ENCODE data around the gene ATP5PD. TPM values are rescaled to one million over a fixed set of nuclear protein-coding genes. Genes with fewer than 3 reads are reported as not detected.

The ATP5PD gene
- total RNA-seq, 1 donor from 2014 or later = 809 TPM

DNA sequence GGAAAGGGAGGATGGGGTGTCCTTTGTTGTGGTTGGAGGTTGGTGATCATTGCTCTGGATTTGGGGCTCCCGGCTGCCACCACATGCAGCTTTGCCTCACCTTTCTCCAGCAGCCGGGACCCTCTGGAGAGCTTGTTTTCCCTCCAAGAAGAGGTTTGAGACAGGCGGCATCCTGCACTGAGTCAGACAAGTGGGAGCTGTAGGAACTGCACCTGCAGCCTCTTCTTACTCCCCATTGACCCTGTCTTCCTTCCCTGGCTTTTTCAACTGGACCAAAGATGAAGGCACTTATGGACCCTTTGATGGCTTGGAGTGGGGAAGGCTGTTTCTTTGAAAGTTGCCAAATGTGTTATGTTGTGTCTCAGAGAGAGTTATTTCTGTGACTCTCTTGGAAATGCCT lies 16.9 kb upstream of the ATP5PD start:
- Histone ChIP-seq H3K27ac (replicated peaks) (no peak overlapping the region), H3K27me3 (ENCODE audit: low read depth) (no peaks in the 10 kb centered on the region), H3K9me3 (replicated peaks) (no peaks in the 10 kb centered on the region), H3K4me1 (peaks cover 14% of the 10 kb centered on the region), H3K4me3 (no peak overlapping the region), H3K36me3 (peaks cover 45% of the 10 kb centered on the region)
- DNase-seq = no peak
- TF ChIP-seq, protein P1, sequence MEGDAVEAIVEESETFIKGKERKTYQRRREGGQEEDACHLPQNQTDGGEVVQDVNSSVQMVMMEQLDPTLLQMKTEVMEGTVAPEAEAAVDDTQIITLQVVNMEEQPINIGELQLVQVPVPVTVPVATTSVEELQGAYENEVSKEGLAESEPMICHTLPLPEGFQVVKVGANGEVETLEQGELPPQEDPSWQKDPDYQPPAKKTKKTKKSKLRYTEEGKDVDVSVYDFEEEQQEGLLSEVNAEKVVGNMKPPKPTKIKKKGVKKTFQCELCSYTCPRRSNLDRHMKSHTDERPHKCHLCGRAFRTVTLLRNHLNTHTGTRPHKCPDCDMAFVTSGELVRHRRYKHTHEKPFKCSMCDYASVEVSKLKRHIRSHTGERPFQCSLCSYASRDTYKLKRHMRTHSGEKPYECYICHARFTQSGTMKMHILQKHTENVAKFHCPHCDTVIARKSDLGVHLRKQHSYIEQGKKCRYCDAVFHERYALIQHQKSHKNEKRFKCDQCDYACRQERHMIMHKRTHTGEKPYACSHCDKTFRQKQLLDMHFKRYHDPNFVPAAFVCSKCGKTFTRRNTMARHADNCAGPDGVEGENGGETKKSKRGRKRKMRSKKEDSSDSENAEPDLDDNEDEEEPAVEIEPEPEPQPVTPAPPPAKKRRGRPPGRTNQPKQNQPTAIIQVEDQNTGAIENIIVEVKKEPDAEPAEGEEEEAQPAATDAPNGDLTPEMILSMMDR (IDR thresholded peaks at IDR 0.05; ENCODE audit: borderline replicate concordance) = no peak
- intact Hi-C loops (cut with micrococcal nuclease) = no loop called here

DNA sequence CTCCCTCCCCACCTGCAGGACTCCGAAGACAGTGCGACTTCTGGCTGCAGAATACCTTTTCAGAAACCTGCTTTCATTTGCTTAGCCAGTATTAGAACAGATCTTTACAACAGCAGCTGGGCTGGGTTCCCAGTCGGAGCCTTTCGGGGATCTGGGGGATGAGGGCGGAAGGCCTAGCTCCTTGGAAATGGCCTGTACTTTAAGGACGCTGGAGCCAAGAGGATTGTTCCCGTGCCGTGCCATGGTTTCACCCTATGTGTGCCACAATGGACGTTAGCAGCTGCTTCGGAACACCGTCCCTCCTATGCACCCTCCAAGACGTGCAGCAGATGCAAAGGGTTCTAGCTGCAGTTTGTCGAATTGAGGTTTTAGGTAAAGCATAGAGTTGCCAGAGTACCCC lies 16.4 kb upstream of the ATP5PD start:
- H3K36me3 ChIP-seq = peaks cover 45% of the 10 kb centered on the region
- no peaks in the 10 kb centered on the region for H3K27me3 ChIP-seq (ENCODE audit: low read depth)
- peaks cover 14% of the 10 kb centered on the region for H3K4me1 ChIP-seq
- no peak for DNase-seq
- no peak overlapping the region for H3K27ac ChIP-seq (replicated peaks)
- H3K4me3 ChIP-seq = no peak overlapping the region
- intact Hi-C loops (cut with micrococcal nuclease) = no loop called here
- no peaks in the 10 kb centered on the region for H3K9me3 ChIP-seq (replicated peaks)
- TF ChIP-seq, protein P1 (IDR thresholded peaks at IDR 0.05; ENCODE audit: borderline replicate concordance) = no peak

DNA sequence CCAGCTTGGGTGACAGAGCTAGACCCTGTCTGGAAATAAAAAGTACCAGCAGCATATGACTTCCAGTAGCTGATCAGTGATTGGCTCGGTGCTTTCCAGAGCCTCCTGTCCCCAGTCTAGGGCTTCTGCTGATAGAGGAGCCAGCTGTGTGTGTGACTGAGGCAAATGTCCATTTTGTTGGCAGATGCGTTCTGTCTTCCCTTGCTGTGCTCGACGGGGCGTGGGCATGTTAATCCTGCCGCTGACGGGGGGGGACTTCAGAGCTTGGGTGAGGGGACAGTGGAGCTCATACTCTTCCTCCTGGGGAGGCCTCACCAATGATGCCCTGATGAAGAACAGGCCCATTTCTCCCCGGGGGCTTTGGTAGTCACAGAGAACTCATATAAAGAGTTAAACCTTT lies 14.8 kb upstream of the ATP5PD start:
- DNase-seq = no peak
- no peaks in the 10 kb centered on the region for H3K9me3 ChIP-seq (replicated peaks)
- TF ChIP-seq, protein P1 (IDR thresholded peaks at IDR 0.05; ENCODE audit: borderline replicate concordance) = no peak
- H3K27ac ChIP-seq (replicated peaks) = no peak overlapping the region
- no peaks in the 10 kb centered on the region for H3K27me3 ChIP-seq (ENCODE audit: low read depth)
- intact Hi-C loops (cut with micrococcal nuclease) = no loop called here
- peaks cover 14% of the 10 kb centered on the region for H3K4me1 ChIP-seq
- H3K4me3 ChIP-seq = no peak overlapping the region
- peaks cover 46% of the 10 kb centered on the region for H3K36me3 ChIP-seq

DNA sequence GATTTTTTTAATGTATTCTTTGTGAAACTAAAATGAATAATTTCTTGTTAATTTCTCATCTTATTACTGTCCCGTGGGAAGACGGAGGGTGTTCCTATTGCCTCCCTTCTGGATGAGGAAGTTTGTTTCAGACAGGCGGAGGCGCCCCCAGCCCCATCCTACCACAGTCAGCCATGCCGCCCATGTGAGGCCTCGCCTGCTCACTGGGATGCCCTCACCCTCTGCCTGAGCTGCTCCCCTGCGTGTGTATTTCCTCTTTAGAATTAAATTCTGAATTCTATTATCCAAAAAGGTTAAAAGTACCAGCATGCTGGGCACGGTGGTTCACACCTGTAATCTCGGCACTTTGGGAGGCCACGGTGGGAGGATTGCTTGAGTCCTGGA lies 14.3 kb upstream of the ATP5PD start:
- Histone ChIP-seq H3K4me3 (no peak overlapping the region), H3K27ac (replicated peaks) (peak overlapping the region; percentile 73), H3K27me3 (ENCODE audit: low read depth) (no peaks in the 10 kb centered on the region), H3K9me3 (replicated peaks) (no peaks in the 10 kb centered on the region), H3K4me1 (peaks cover 14% of the 10 kb centered on the region), H3K36me3 (peaks cover 52% of the 10 kb centered on the region)
- intact Hi-C loops (cut with micrococcal nuclease) = no loop called here
- no peak for DNase-seq
- TF ChIP-seq, protein P1 (IDR thresholded peaks at IDR 0.05; ENCODE audit: borderline replicate concordance) = no peak

DNA sequence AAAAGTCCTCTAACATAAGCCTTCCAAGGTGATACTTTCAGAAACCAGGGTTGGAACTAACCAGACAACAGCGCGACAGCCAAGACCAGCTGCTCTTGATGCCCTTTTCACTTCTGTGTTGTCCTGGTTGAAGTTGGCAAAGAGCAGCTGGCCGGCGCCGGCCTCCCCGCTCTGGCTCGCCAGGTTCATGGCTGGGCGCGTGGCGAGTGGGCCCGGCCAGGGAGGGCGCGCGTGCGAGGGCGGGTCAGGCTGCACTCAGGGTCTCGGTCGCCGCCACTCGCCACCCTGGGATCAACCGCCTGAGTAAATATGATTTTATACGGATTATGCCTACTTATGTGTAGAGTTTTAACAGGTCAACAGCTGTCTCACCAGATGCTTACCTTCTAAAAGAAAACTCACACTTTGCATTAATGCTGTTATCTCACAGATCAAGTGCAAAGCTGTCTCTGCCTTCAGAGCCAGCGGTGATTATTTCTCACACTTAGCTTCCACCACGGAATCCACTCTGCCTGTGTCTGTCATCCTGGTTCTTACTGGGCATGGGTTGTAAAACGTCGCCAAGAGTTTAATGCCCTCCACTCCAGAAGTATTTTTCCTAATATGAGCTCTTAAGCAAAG lies 13.8 kb upstream of the ATP5PD start:
- peaks cover 57% of the 10 kb centered on the region for H3K36me3 ChIP-seq
- no peak for DNase-seq
- H3K4me1 ChIP-seq = peaks cover 14% of the 10 kb centered on the region
- H3K27ac ChIP-seq (replicated peaks) = peak overlapping the region; percentile 73
- TF ChIP-seq, protein P1 (IDR thresholded peaks at IDR 0.05; ENCODE audit: borderline replicate concordance) = no peak
- no peaks in the 10 kb centered on the region for H3K9me3 ChIP-seq (replicated peaks)
- intact Hi-C loops (cut with micrococcal nuclease) = no loop called here
- H3K27me3 ChIP-seq (ENCODE audit: low read depth) = no peaks in the 10 kb centered on the region
- no peak overlapping the region for H3K4me3 ChIP-seq

Data from left ventricle myocardium inferior (tissue), 1 donor.